ENCODE measurements around the gene NKD2.

- TF ChIP-seq POLR2A (IDR thresholded peaks at IDR 0.05) (no peak), CTCF (IDR thresholded peaks at IDR 0.05) (no peak)
These were observed 45.3 kb upstream of the NKD2 start for GRCh38 chr5:963310-963672.
